GM18517 (cell line): ENCODE measurements around the gene TMEM59L.

Experiments
- ATAC-seq: cut with Tn5 transposase; IDR thresholded peaks from one replicate; pipeline ENCODE4 v1.9.1; 2021; ENCODE audit warnings: mild to moderate bottlenecking, moderate library complexity; ENCODE audit not compliant: unreplicated experiment

The TMEM59L gene

DNA sequence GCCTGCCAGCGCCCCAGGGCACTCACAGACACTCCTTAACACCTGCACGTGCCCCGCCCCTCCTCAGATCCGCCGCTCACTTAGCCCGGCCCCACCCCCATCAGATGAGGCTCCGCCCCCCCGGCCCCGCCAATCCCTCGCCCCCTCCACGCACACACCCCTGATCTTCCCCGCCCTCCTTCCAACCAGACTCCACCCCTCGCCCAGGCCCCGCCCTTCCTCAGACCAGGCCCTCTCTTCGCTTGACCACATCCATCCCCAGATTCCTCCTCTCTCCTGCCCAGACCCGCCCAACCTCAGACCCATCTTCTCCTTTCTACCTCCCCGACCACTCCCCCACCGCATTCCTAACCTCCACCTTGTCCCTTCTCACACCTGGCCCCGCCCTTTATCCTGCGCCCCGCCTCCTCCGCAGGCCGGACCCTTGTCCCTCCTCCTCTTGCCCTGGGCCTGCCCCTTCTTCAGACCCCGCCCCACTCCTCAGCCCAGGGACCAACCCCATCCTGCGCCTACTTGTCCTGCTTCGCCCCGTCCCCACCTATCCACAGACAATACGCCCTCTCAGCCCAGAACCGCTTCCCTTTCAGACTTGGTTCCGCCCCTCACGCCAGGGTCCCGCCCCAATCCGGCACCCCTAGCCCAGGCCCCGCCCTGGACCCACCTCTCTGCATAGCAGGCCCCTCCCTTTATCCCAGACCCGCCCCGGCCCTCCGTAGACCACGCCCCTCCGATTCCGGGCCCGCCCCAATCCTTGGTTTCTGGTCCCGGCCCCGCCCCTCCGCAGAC, 23.7 kb downstream of the TMEM59L start:
- peak; percentile 84 for ATAC-seq

DNA sequence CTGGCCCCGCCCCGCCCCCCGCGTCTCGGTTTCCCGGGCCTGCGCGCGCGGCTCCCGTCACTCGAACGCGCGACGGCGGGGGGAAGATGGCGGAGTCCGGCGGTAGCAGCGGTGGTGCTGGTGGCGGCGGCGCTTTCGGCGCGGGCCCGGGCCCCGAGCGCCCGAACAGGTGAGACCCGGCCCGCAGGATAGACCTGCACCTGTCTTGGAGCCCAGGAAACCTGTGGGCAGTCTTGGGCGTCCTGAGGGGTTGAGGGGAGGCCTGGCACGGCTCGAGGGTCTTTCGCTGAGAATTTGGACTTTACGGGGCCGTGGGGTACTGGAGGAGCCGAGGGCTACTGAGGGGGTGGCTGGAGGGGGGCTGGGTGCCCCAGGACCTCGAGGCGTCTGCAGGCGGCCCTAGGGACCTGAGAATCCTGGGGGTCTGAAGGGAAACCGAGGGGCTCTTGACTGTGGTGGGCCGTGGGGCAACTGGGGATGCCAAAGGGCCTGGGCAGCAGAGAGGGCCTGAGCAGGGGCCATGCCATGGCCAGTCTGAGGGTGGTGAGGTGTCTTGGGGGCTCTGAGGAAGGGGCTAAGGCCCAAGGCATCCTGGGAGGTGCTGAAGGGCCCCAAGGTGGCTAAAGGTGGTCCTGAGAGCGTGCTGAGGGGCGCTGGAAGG, 24.4 kb downstream of the TMEM59L start, which contains the start of gene KLHL26:
TSS of gene KLHL26 (plus strand) at position 60 of the 661 bp plus-strand sequence. CDS start at position 87, 27 bp downstream.
- no peak for ATAC-seq

DNA sequence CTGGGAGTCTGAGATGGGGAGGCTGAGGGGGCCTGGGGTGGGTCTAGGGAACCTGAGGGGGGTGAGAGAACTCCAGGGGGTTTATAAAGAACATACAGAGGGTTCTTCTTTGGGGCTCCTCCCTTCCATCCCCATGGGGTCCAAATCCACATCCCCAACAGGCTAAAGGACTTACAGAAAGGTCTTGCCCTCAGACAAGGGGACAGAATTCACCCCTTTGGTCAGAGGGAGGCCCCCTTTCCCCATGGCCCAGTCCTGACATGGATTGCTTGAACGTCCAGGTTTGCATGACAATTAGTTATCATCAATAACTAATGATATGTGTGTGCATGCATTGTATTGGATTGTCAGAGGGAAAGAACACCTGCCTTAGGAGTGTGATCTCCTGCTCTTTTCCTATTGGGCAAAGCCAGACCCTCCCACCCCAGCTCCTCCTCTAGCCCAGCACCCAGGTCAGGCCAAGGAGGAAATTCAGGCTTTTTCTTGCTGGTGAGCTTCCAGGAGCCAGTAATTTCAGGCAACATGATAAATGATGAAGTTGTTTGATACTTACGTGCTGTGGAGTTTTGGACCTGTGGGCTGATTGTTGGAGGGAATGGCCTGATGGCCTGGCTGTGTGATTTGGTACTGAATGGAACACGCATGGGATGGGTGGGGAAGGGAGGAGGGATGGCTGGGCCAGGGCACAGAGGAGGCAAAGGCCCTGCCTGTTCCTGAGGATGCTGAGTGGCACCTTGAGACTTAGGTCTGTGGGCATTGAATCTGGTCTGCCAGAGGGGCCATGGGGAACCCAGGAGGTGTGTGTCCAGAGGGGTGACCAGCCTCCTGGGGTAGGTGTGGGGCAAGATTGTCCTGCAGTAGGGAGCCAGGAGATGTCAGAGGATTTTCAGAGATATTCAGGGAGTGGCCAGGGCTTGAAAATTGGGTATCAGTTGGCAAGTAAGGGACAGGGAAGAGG, 25.3 kb downstream of the TMEM59L start:
- ATAC-seq, result no peak

GRCh38 chr19:18639706-18640243, 27.1 kb downstream of the TMEM59L start:
- no peak for ATAC-seq

- no peak for ATAC-seq
These were observed 31.7 kb downstream of the TMEM59L start for GRCh38 chr19:18644196-18645034.

GRCh38 chr19:18645035-18645511, 32.4 kb downstream of the TMEM59L start:
- no peak for ATAC-seq

DNA sequence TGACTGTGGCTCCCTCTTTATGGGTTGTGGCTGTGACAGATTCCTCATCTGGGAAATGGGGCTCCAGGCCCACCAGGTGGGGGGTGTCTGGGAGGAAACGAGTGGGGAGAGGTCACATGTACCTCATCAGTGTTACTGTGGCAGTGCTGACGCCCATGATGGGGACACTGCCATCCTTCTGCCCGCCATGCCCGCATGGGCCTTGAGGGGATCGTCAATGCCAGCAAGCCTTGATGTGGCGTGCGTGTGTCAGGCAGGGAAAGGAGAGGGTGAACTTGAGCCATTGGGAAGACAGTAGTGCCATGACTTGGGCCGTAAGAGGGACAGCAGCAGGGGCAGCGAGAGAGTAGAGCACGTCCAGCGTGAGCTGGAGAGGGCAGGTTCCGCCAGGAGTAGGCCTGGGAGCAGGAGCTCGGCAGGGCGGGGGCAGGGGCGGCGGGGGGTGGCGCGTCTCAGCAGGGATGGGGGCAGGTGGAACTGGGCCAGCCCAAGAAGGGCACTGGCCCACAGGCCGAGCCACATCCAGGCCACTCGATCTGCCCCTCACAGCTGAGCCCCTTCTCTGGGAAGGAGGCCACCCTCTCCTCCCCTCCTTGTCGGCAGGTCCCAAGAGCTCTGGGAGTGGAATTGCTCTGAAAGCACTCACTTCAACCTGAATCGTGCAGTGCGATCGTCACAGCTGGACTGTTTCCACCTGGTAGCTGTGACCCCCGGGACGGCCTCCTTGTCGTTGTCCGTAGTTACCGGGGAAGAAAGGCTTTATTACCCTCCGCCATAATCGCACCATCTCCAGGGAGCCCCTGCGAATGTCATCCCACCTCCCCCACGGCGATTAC, 34.1 kb downstream of the TMEM59L start:
- no peak for ATAC-seq

GRCh38 chr19:18647371-18647767, 34.7 kb downstream of the TMEM59L start:
- ATAC-seq, result no peak

DNA sequence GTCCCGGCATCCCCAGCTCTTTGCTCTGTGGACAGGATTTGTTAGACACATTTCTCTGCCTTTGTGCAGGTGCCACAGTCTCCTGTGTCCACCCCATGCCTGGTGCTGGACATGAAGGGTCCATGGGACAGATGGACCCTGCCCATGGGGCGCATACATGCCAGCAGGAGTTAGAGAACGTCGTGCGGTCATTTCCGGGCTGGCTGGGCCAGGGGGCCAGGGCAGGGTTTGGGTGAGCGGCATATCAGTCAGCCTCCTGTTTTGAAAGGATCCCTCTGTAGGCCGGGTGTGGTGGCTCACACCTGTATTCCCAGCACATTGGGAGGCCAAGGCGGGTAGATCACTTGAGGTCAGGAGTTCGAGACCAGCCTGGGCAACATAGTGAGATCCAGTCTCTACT, 35.1 kb downstream of the TMEM59L start:
- no peak for ATAC-seq

DNA sequence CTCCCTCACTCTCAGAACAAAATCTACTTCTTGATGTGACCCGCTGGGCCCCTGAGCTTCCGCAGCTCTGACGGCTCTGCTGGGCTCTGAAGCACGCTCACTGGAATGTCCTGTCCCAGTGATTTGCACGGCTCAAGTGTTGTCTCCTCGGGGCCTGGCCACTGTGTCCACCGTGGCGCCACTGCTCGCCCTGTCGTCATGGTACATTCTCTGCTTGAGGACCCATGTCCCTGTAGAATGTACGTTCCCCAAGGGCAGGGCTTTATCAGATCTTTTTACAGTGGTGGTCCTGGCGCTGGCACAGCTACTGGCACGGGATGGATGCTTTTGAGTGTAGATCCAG, 36.3 kb downstream of the TMEM59L start:
- ATAC-seq, result no peak

- no peak for ATAC-seq
These were observed 36.8 kb downstream of the TMEM59L start for GRCh38 chr19:18649371-18650020.

DNA sequence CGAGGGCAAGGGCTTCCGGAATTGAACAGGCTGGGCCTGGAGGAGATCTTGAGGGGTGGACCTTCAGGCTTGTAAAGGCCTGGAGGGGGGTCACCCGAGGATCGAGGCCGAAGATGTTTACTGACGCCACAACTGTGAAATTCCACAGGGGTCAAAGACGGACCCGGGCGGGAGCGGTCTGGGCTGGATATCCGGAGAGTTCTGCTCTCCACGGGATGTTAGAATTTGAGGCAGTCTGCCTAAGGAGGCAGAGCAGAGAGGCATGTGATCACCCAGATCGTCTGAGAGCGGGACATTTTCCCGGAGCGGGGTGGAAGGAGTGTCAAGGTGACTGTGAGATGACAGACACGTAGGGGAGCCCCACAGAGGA, 37.3 kb downstream of the TMEM59L start:
- no peak for ATAC-seq

DNA sequence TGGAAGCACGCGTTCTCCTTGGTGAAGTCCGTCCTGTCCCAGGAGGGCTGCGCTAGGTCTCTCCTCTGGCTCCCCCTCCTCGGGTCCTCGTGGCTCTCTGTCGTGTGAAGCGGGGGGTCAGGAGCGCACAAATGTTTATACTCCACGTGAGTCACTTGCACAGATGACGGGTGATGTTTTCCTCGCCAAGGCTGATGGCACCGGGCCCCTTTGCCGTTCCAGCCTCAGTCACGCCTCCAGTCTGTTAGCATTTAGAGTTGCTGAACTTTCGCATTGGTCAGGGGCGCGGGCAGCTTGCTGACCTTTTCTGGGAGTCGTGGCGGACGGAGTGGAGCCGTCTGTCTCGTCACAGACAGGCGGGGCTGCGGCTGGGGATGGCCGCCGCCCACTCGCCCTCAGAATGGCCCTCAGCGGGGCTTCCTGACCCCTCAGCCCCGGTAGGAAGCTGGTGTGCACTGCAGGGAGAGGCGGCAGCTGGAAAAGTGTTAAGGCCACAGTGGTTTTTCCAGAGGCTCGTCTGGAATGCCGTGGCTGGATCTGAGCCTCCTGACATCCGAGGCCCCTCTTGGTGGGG, 37.9 kb downstream of the TMEM59L start:
- no peak for ATAC-seq

DNA sequence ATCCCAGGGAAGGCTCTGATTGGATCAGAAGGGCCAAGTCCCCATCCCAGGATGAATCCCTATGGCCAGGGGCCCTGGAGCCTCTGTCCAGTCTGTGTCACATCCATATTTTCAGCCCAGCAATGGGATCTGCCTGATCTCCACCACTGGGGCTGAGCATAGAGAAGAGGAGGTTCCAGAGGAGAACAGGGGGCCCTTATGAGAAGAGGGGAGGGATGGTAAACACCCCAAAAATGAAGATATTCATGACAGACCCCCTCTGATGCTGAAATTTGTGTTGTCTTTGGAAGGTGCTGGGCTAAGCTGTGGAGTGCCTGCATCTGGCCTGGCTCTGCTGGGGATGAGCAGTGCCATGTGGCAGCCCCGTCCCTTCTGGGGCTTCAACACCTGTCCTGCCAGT, 38.6 kb downstream of the TMEM59L start:
- ATAC-seq, result no peak

DNA sequence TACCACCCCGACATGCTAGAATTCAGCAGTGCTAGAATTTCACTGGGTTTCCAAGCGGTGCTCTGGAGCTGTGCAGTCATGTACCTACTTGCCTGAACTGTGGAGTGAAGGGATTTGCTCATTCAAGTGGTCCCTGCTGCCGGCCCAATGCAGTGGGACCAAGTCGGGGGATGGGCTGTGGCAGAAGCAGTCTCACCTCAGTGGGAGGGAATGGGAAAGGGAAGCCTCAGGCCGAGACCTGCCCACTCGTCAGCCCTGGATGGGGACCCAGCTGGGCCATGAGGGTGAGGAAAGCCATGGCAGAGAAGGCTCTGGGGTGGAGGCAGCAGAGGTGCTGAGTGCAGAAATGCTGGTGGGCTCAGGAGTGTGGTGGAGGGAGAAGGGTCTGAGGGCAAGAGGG, 39.1 kb downstream of the TMEM59L start:
- ATAC-seq, result no peak

GRCh38 chr19:18653853-18654252, 41.2 kb downstream of the TMEM59L start:
- no peak for ATAC-seq

GRCh38 chr19:18654469-18654868, 41.8 kb downstream of the TMEM59L start:
- ATAC-seq, result no peak

GRCh38 chr19:18655173-18655844, 42.6 kb downstream of the TMEM59L start:
- ATAC-seq, result no peak
